Body of pancreas (tissue), 4 donors: Measurements from ENCODE around the gene LPCAT1.

Experiments
- POLR2A ChIP-seq, 3 donors: fragments of 450-650 bp; IDR thresholded peaks; one replicate each; pipeline ENCODE4 v1.6.1; 2016; ENCODE audit warnings: antibody characterized with exemption in 3 of 3, mild to moderate bottlenecking in 2 of 3
- TF ChIP-seq, protein P1 (sequence below), 7 experiments: fragments of 450-650 bp in 4 of 7; fragments of 200-600 bp in 3 of 7; sonication (generic) in 3 of 7; IDR thresholded peaks; one replicate each; pipeline ENCODE4 v1.5.1; 2016 to 2019; ENCODE audit warnings: antibody characterized with exemption in 7 of 7

DNA sequence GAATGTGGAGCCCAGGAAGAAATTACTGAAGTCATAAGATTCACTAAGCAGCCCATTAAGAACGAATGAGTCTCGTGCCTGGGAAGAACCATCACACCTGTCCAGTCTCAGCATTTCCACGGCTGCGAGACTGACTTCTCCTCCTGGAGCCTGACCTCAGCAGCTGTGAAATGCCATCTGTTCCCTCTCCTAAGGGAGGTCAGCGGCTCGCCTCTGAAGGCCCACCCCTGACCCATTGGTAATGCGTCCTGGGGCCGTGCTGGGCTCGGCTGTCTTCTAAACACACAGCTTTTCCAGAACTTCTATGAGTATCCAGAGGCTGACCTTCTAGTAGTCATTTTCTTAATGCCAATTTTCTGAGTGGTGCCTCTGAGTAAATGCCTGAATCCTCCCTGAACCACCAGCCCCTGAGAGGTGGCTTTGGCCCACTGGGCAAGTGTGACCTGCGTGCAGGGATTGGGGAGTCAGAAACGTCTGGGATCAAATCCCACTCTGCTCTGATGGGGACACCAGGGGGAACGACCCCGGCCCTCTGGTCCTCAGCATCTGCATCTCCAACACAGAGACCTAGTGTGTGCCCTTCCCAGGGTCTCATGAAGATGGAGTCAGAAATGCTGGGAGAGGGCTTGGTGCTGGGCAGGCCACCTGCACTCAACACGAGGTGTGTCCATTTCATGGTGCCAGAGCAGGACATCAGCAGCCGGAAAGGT lies 84.2 kb downstream of the LPCAT1 start:
- TF ChIP-seq, protein P1, sequence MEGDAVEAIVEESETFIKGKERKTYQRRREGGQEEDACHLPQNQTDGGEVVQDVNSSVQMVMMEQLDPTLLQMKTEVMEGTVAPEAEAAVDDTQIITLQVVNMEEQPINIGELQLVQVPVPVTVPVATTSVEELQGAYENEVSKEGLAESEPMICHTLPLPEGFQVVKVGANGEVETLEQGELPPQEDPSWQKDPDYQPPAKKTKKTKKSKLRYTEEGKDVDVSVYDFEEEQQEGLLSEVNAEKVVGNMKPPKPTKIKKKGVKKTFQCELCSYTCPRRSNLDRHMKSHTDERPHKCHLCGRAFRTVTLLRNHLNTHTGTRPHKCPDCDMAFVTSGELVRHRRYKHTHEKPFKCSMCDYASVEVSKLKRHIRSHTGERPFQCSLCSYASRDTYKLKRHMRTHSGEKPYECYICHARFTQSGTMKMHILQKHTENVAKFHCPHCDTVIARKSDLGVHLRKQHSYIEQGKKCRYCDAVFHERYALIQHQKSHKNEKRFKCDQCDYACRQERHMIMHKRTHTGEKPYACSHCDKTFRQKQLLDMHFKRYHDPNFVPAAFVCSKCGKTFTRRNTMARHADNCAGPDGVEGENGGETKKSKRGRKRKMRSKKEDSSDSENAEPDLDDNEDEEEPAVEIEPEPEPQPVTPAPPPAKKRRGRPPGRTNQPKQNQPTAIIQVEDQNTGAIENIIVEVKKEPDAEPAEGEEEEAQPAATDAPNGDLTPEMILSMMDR (IDR thresholded peaks at IDR 0.05), result no peak
- no peak for TF ChIP-seq POLR2A (IDR thresholded peaks at IDR 0.05)
